ENCODE results near the gene RTN4RL2. TPM values are rescaled to one million over a fixed set of nuclear protein-coding genes. Genes with fewer than 3 reads are reported as not detected.

The RTN4RL2 gene
- total RNA-seq, 3 donors from 2014 or later = 0.32 to 2.3 (median 1.8) TPM

DNA sequence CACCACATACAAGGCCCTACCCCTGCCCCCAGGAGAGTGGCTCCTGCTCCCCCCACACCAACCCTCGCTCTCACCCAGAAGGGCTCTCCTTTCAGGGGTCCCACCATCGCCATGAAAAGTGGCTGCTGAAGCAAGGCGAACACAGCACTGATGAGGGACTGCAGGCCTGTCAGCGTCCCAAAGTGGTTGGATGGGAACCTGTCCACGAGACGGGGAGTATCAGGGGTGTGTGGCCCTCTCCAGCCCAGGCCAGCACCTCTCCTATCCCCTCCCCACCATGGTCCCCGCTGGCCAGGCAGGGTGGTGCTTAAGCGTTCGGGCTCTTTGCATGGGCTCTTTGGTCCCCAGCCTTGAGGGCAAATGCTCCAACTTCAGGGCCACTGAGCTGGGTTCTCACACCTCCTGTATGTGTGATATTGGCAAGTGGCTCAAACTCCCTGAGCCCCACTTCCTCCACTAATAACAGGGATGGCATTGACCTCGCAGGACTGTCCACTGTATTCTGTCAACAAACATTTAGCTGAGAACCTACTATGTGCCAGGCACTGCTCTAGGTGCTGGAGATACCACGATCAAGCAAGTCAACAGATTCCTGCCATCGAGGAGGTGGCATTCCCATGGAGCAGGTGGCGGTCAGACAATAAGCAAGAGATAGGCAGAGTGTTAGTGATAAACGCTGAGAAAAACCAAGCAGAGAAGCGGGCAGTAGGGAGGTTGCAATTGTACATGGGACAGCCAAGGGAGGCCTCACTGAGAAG lies 26.9 kb downstream of the RTN4RL2 start:
- peaks cover 0 to 2% of the 10 kb centered on the region in 2 donors for H3K27me3 ChIP-seq
- no peaks in the 10 kb centered on the region for H3K9me3 ChIP-seq
- no peak for TF ChIP-seq POLR2A (IDR thresholded peaks at IDR 0.05)
- TF ChIP-seq, protein P1, sequence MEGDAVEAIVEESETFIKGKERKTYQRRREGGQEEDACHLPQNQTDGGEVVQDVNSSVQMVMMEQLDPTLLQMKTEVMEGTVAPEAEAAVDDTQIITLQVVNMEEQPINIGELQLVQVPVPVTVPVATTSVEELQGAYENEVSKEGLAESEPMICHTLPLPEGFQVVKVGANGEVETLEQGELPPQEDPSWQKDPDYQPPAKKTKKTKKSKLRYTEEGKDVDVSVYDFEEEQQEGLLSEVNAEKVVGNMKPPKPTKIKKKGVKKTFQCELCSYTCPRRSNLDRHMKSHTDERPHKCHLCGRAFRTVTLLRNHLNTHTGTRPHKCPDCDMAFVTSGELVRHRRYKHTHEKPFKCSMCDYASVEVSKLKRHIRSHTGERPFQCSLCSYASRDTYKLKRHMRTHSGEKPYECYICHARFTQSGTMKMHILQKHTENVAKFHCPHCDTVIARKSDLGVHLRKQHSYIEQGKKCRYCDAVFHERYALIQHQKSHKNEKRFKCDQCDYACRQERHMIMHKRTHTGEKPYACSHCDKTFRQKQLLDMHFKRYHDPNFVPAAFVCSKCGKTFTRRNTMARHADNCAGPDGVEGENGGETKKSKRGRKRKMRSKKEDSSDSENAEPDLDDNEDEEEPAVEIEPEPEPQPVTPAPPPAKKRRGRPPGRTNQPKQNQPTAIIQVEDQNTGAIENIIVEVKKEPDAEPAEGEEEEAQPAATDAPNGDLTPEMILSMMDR (IDR thresholded peaks at IDR 0.05) = no peak
- TF ChIP-seq POLR2AphosphoS5 (IDR thresholded peaks at IDR 0.05) = no peak
- no peak for DNase-seq (ENCODE audit: low spot score in 2 of 2)
- no peak overlapping the region for H3K4me3 ChIP-seq
- H3K4me1 ChIP-seq = peaks cover 0 to 6% of the 10 kb centered on the region in 2 donors
- H3K36me3 ChIP-seq = no peaks in the 10 kb centered on the region
- H3K27ac ChIP-seq = no peak overlapping the region
- intact Hi-C loops (cut with DNase I; ENCODE audit: low total_unique reads) = loop anchor here (5.0 kb wide), 1 partner anchor 1955 kb away; no protein-coding TSS in a partner anchor

DNA sequence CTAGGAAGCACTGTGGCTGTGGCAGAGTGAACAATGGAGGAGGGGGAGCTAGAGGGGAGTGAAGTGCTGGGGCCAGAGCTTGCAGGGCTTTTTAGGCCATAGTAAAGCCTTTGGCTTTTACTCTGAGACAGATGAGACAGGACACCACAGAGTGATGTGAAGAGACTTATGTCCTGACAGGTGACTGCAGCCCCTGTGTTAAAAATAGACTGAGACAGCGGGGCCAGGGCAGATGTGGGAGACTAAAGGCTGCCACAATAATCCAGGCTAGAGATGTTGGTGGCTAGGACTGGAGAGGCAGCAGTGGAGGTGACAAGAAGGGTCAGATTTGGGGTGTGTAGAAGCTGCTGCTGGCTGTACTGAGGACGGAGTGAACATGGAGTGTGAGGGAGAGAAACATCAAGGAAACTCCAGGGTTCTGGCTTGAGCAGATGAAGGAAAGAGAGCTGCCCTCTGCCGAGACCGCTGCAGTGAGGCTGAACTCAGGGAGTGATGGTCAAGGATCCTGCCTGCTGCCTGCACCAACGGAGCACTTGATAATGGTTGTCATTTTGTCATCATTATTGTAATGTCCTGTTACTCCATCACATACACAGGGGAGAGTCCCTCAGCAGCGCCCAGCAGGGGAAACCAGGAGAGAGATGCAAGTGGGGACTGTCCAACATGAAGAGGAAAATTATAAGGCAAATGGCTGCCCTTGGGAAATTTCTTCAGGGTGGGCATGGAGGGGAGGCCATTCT lies 27.8 kb downstream of the RTN4RL2 start:
- intact Hi-C loops (cut with DNase I; ENCODE audit: low total_unique reads) = loop anchor here (5.0 kb wide), 1 partner anchor 1954 kb away; no protein-coding TSS in a partner anchor

DNA sequence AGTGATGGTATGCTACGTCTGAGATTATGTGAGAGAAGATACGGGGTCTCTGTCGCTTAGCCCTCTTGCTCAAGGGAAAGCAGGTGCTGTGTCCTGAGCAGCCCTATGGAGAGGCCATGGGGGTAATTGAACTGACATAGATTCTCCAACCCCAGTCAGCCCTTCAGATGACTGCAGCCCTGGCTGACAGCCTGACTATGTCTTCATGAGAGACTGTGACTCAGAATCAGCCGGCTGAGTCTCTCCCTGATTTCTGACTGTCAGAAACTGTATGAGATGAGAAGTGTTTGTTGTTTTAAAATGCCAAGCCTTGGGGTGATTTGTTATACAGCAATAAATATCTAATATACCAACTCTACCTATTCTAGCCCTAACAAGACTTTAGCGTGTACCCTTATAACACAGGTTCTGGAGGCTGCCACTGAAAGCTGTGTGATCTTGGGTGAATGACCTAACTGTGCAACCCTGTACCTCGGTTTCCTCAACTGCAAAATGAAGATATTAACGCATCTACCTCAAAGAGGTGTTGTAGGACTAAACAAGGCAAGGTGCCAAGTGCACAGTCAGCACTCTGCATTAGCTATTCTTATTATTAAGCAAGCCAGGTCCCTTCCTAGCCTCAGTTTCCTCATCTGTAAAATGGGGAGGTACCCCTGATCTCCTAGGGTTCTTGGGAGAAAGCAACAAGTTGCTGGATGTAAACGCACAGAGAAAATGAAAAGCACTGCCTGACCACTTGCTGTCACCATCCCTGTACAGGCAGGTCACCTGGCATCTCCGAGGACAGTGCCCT lies 30.3 kb downstream of the RTN4RL2 start:
- no peaks in the 10 kb centered on the region for H3K9me3 ChIP-seq
- no peak for DNase-seq (ENCODE audit: low spot score in 2 of 2)
- H3K4me1 ChIP-seq = no peaks in the 10 kb centered on the region
- intact Hi-C loops (cut with DNase I; ENCODE audit: low total_unique reads) = no loop called here
- H3K4me3 ChIP-seq = no peak overlapping the region
- H3K27ac ChIP-seq = no peak overlapping the region
- H3K27me3 ChIP-seq = no peaks in the 10 kb centered on the region
- TF ChIP-seq POLR2A (IDR thresholded peaks at IDR 0.05) (no peak), POLR2AphosphoS5 (IDR thresholded peaks at IDR 0.05) (no peak)
- TF ChIP-seq, protein P1 (IDR thresholded peaks at IDR 0.05) = no peak
- H3K36me3 ChIP-seq = no peaks in the 10 kb centered on the region

More for the DNA sequence above, 27.8 kb downstream of the RTN4RL2 start:
- H3K4me1 ChIP-seq = no peaks in the 10 kb centered on the region
- no peak overlapping the region for H3K27ac ChIP-seq
- no peak overlapping the region for H3K4me3 ChIP-seq
- TF ChIP-seq, protein P1 (IDR thresholded peaks at IDR 0.05) = no peak
- no peak for TF ChIP-seq POLR2A (IDR thresholded peaks at IDR 0.05)
- TF ChIP-seq POLR2AphosphoS5 (IDR thresholded peaks at IDR 0.05) = no peak
- H3K27me3 ChIP-seq = no peaks in the 10 kb centered on the region
- DNase-seq (ENCODE audit: low spot score in 2 of 2) = no peak
- no peaks in the 10 kb centered on the region for H3K36me3 ChIP-seq
- no peaks in the 10 kb centered on the region for H3K9me3 ChIP-seq

DNA sequence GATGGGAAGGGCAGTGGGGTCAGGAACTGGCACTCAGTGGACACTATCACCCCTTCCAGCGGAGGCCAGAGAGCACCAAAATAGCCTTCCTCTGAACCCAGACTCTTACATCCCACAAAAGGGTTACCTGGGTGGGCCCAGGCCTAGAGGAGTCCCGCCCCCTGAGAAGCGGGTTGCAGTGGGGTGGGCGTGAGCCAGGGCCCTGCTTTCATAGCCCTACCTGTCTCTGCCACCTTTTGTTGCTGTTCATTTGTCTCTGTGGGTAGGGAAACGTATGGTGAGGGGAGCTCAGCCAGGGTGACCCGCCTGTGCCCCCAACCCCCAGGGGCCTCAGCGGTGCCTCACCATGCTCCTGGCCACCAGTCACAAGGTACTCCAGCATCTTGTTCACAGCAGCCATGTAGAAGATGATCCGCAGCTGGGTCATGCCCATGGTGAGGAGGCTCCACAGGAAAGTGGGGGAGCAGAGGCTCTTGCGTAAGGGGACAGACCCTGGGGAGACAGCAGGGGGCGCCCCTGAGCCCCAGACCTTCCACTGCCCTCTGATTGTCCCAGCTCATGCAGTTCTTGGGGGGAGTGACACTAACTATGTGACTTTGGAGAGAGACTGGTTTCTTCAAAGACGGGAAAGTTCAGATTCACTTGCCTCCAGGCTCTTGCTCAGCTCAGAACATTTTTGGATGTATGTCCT lies 31.2 kb downstream of the RTN4RL2 start:
- no peak overlapping the region for H3K4me3 ChIP-seq
- intact Hi-C loops (cut with DNase I; ENCODE audit: low total_unique reads) = loop anchor here (1.0 kb wide), 1 partner anchor 21 kb away; no protein-coding TSS in a partner anchor
- no peaks in the 10 kb centered on the region for H3K4me1 ChIP-seq
- H3K36me3 ChIP-seq = no peaks in the 10 kb centered on the region
- no peak for TF ChIP-seq POLR2AphosphoS5 (IDR thresholded peaks at IDR 0.05)
- TF ChIP-seq, protein P1 (IDR thresholded peaks at IDR 0.05) = peak in 1 of 3 donors; percentile 17
- no peaks in the 10 kb centered on the region for H3K9me3 ChIP-seq
- H3K27me3 ChIP-seq = no peaks in the 10 kb centered on the region
- no peak overlapping the region for H3K27ac ChIP-seq
- no peak for DNase-seq (ENCODE audit: low spot score in 2 of 2)
